Astrocyte (in vitro differentiated cells and primary cell): ENCODE data around the gene HMG20A.

Experiments
- CTCF ChIP-seq: IDR thresholded peaks from 2 replicates; pipeline ENCODE4 v1.5.1; 2011; ENCODE audit warnings: low read depth, mild to moderate bottlenecking, inconsistent platforms, low read length, moderate library complexity; ENCODE audit not compliant: insufficient read depth
- EZH2 ChIP-seq: IDR thresholded peaks from 2 replicates; pipeline ENCODE4 v1.6.1; 2012; ENCODE audit warnings: mild to moderate bottlenecking, low read length, inconsistent platforms; ENCODE audit not compliant: insufficient read depth

GRCh38 chr15:77468896-77469295 is 48.2 kb downstream of the HMG20A start:
- TF ChIP-seq CTCF = no peak
- TF ChIP-seq EZH2 = no peak
